ENCODE data around the gene DYRK2.

DYRK2 gene

GRCh38 chr12:67698672-67699581 lies 50.4 kb downstream of the DYRK2 start:
- DNase-seq (ENCODE audit: insufficient read length, low spot score) (peak; percentile 50), FAIRE-seq (peak; percentile 99)

- no peak for DNase-seq (ENCODE audit: insufficient read length, low spot score)
- no peak for FAIRE-seq
These were observed 52.6 kb downstream of the DYRK2 start for GRCh38 chr12:67701121-67701520.

DNA sequence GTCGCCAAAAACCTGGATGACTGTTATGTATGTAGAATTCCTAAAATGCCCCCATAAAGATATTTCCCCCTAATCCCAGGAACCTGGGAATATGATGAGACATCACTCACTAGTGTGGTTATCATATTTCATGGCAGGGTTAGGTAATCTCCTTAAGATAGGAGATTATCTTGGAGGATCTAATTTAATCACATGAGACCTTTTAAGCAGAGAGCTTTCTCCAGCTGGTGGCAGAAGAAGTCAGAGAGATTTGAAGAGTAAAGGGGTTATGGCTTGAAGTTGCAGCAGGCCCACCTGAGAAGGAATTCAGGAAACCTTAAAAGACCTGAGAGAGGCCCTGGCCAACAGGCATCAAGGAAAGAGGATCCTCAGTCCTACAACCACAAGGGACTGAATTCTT lies 53.6 kb downstream of the DYRK2 start:
- FAIRE-seq (no peak), DNase-seq (ENCODE audit: insufficient read length, low spot score) (no peak)

GRCh38 chr12:67704071-67704470 lies 55.5 kb downstream of the DYRK2 start:
- DNase-seq (ENCODE audit: insufficient read length, low spot score) (no peak), FAIRE-seq (no peak)

DNA sequence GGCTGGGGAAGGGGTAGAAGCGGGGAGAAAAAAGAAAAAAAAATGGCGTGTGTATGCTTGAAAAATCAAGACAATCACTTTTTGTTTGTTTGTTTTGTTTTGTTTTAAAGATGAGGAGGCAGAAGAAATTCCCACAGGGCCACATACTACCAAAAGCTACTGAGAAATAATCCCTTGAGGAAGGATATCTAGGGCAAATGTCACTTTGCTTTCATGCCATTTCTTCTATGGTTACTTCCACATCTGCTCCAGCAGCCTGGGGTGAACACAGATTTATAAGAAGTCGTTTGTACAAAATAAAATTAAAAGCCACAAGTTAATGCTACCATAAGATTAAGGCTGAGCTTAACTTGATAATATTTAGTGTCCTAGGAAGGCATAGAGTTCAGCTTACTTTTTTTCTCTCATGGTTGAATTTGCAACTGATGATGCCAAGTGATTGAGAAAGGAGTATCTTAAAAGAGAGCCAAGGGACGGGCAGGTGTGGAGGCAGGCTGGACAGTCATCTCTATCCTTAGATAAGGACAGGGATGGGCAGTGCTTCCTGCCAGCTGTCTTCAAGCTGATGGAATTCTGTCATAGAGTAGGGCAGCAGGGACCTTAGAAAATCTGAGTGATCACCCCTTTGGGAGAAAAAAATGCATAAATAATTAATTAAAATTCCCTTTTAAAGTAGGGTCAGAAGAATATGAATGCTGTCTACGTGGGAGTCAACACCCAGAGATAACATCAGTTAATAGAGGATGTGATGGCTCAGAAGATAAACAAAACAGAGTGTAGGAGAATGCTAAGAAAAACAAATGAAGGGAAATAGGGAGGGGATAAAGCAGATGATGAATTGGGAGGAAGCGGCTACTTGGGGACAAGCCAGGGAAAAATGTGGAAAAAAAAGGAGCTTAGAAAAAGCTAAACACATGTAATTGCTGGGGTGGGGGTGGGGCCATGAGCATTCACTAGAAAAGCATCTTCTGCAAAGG lies 57.1 kb downstream of the DYRK2 start:
- FAIRE-seq (no peak), DNase-seq (ENCODE audit: insufficient read length, low spot score) (no peak)

DNA sequence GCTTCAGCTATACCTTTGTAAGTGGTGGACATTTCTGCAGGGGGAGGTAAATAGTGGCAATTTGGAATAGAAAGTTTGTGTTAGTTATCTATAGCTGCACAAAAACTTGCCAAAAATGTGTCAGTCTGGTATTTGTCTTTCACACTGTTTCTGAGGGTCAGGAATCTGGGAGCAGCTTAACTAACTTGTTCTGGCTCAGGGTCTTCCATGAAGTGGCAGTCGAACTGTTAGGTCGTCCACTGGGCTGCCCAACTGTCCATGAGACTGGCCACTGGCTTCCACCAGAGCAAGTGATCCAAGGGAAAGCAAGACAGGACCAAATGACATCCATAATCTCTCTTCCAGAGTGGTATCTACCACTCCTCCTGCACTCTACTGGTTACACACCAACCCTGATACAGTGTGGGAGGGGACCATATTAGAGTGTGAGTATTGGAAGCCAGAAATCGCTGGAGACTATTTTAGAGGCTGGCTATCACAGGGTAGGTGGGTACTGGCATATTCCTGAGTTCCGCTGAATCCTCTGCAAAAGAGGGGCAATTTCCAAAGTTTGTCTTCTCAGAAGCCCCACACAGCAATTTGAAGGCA lies 60.9 kb downstream of the DYRK2 start:
- FAIRE-seq, result no peak

DNA sequence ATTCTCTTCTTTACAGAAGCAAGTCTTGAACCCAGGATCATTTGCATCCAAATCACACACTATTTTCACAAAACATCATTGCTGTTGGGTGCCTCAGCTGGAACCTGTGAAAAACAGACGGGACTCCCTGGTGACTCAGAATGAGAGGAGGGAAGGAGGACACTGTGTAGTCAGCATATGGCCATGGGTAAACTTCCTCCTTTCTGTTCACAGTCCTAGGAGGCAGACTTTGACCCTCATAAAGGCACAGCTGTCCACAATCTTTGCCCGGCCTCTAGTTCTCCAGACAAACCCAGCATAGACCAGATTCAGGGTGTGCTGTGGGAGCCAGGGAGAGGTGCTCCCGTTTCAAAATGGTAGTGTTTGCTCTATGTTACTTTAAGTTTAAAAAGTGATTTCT lies 62.0 kb downstream of the DYRK2 start:
- DNase-seq (ENCODE audit: insufficient read length, low spot score), result peak; percentile 9
- peak; percentile 94 for FAIRE-seq

More for the DNA sequence above, 60.9 kb downstream of the DYRK2 start:
- DNase-seq (ENCODE audit: insufficient read length, low spot score), result no peak

DNA sequence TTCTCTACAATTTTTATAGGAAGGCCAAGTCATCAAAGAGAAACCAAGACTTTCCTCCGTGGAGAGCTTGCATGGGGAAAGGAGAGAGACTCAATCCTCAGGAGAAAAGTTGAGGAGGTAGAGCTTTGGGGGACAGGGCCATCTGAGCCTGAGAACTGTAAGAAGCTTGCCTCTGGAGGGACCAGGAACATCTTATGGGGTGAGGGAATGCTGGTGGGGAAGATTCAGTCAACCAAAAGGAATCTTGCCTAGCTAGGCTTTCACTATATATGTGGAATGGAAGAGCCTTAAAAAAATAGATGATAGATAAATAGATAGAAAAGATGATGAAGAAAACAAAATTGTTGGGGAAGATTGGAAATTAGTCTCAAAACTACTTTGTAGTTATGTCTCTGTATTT lies 63.5 kb downstream of the DYRK2 start:
- FAIRE-seq, result no peak

DNA sequence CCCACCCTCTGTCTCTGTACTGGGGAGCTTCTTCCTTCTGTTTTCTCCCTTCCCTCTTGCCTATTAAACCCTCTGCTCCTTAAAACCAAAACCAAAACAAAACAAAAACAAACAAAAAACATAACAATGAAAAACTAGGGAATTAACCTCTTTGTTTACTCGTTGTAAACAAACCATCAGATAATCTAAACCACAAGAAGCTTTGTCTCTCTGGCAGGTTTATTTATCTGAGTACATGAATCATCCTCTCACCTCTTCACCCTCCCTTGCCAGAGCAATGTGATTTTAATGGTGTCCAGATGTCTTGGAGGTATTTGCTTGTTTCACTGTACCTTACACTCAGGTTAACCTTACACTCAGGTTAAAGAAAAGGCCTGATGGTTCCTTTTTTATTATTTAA lies 66.1 kb downstream of the DYRK2 start:
- DNase-seq (ENCODE audit: insufficient read length, low spot score), result no peak
- FAIRE-seq, result no peak

More for the DNA sequence above, 63.5 kb downstream of the DYRK2 start:
- DNase-seq (ENCODE audit: insufficient read length, low spot score), result no peak

All from GM19239 (cell line).